H9 (cell line): ENCODE data around the gene PTPN12. TPM values are rescaled to one million over a fixed set of nuclear protein-coding genes. Genes with fewer than 3 reads are reported as not detected.

Experiments used
- DNase-seq: peaks from one replicate; pipeline ENCODE4 v3.0.0-alpha.2; 2017
- H2AFZ ChIP-seq: one replicate; pipeline ENCODE4 v1.6.1; 2013; ENCODE audit warnings: mild to moderate bottlenecking, low read length, control low read depth, moderate library complexity
- H2AK5ac ChIP-seq: 2 replicates; pipeline ENCODE4 v1.6.1; 2013; ENCODE audit warnings: low read length, control low read depth, mixed read lengths; ENCODE audit not compliant: insufficient read length
- H2BK120ac ChIP-seq: one replicate; pipeline ENCODE4 v1.6.1; 2013; ENCODE audit warnings: low read depth, mild to moderate bottlenecking, low read length, control low read depth, inconsistent platforms; ENCODE audit not compliant: poor library complexity, severe bottlenecking
- H2BK12ac ChIP-seq: 2 replicates; pipeline ENCODE4 v1.6.1; 2013; ENCODE audit warnings: low read length, control low read depth, mixed read lengths, low read depth; ENCODE audit not compliant: insufficient read length
- H2BK15ac ChIP-seq: 2 replicates; pipeline ENCODE4 v1.6.1; 2013; ENCODE audit warnings: low read depth, low read length, control low read depth
- H2BK20ac ChIP-seq: one replicate; pipeline ENCODE4 v1.6.1; 2013; ENCODE audit warnings: low read depth, mild to moderate bottlenecking, low read length, control low read depth, inconsistent platforms; ENCODE audit not compliant: poor library complexity, severe bottlenecking
- H2BK5ac ChIP-seq: 2 replicates; pipeline ENCODE4 v1.6.1; 2013; ENCODE audit warnings: low read length, control low read depth, mixed read lengths; ENCODE audit not compliant: insufficient read length
- H3K14ac ChIP-seq: 2 replicates; pipeline ENCODE4 v1.6.1; 2013; ENCODE audit warnings: low read length, control low read depth; ENCODE audit not compliant: insufficient read depth
- H3K18ac ChIP-seq: 2 replicates; pipeline ENCODE4 v1.6.1; 2013; ENCODE audit warnings: low read depth, mild to moderate bottlenecking, mixed read lengths, low read length, control low read depth; ENCODE audit not compliant: insufficient read length
- H3K23ac ChIP-seq: 2 replicates; pipeline ENCODE4 v1.6.1; 2013; ENCODE audit warnings: low read length, control low read depth, mixed read lengths, low read depth; ENCODE audit not compliant: insufficient read length
- H3K23me2 ChIP-seq: 2 replicates; pipeline ENCODE4 v1.6.1; 2013; ENCODE audit warnings: low read depth, mild to moderate bottlenecking, mixed read lengths, low read length, control low read depth; ENCODE audit not compliant: insufficient read length, poor library complexity, severe bottlenecking
- H3K27ac ChIP-seq: 2 replicates; pipeline ENCODE4 v1.5.1; 2013; ENCODE audit warnings: low read length, control low read depth, mixed read lengths, low read depth; ENCODE audit not compliant: insufficient read length
- H3K27me3 ChIP-seq: 2 replicates; pipeline ENCODE4 v1.6.1; 2013; ENCODE audit warnings: low read length, control low read depth, inconsistent platforms; ENCODE audit not compliant: insufficient read depth
- H3K4ac ChIP-seq: 2 replicates; pipeline ENCODE4 v1.6.1; 2013; ENCODE audit warnings: low read depth, mild to moderate bottlenecking, control low read depth, inconsistent platforms, low read length, moderate library complexity
- H3K4me1 ChIP-seq: 2 replicates; pipeline ENCODE4 v1.6.1; 2013; ENCODE audit warnings: low read length, control low read depth, inconsistent platforms; ENCODE audit not compliant: insufficient read depth
- H3K4me2 ChIP-seq: 2 replicates; pipeline ENCODE4 v1.6.1; 2013; ENCODE audit warnings: low read length, control low read depth, mixed read lengths; ENCODE audit not compliant: insufficient read length, insufficient read depth
- H3K56ac ChIP-seq: 2 replicates; pipeline ENCODE4 v1.6.1; 2013; ENCODE audit warnings: low read depth, mild to moderate bottlenecking, mixed read lengths, low read length, control low read depth; ENCODE audit not compliant: insufficient read length
- H3K79me1 ChIP-seq: 2 replicates; pipeline ENCODE4 v1.6.1; 2013; ENCODE audit warnings: low read depth, mild to moderate bottlenecking, moderate library complexity, low read length, control low read depth, inconsistent platforms; ENCODE audit not compliant: insufficient read depth, poor library complexity, severe bottlenecking
- H3K79me2 ChIP-seq: 2 replicates; pipeline ENCODE4 v1.6.1; 2013; ENCODE audit warnings: low read length, control low read depth, inconsistent platforms; ENCODE audit not compliant: insufficient read depth
- H3K9ac ChIP-seq: 2 replicates; pipeline ENCODE4 v1.6.1; 2013; ENCODE audit warnings: low read length, control low read depth, mixed read lengths; ENCODE audit not compliant: insufficient read length; ENCODE audit errors: extremely low read depth
- H3K9me3 ChIP-seq: one replicate; pipeline ENCODE4 v1.6.1; 2013; ENCODE audit warnings: low read depth, low read length, inconsistent platforms; ENCODE audit not compliant: control insufficient read depth
- H3T11ph ChIP-seq: one replicate; pipeline ENCODE4 v1.6.1; 2013; ENCODE audit warnings: mild to moderate bottlenecking, low read length, control low read depth, inconsistent platforms
- H4K20me1 ChIP-seq: one replicate; pipeline ENCODE4 v1.6.1; 2013; ENCODE audit not compliant: control insufficient read depth, insufficient read length, insufficient read depth
- H4K5ac ChIP-seq: 2 replicates; pipeline ENCODE4 v1.6.1; 2013; ENCODE audit warnings: low read depth, mild to moderate bottlenecking, mixed read lengths, low read length, control low read depth; ENCODE audit not compliant: insufficient read length
- H4K8ac ChIP-seq: replicated peaks from 2 replicates; pipeline ENCODE4 v1.6.1; 2013; ENCODE audit warnings: low read length, control low read depth, mixed read lengths, low read depth; ENCODE audit not compliant: insufficient read length
- H4K91ac ChIP-seq: 2 replicates; pipeline ENCODE4 v1.6.1; 2013; ENCODE audit warnings: low read depth, mild to moderate bottlenecking, moderate library complexity, mixed read lengths, low read length, control low read depth; ENCODE audit not compliant: insufficient read length
- H3K27ac Mint-ChIP-seq, 3 experiments: 2 replicates in 2 of 3; 3 replicates in 1 of 3; pipeline ENCODE4 v1.8.0; 2020 to 2021; ENCODE audit warnings: mixed read lengths in 3 of 3, mild to moderate bottlenecking in 1 of 3, moderate library complexity in 1 of 3
- H3K27me3 Mint-ChIP-seq: 2 replicates; pipeline ENCODE4 v1.8.0; 2021; ENCODE audit warnings: low read depth, mild to moderate bottlenecking, moderate library complexity, mixed read lengths
- H3K36me3 Mint-ChIP-seq, 3 experiments: 2 replicates in 2 of 3; 3 replicates in 1 of 3; pipeline ENCODE4 v1.8.0; 2020 to 2021; ENCODE audit warnings: low read depth in 3 of 3, mixed read lengths in 3 of 3; ENCODE audit not compliant: insufficient read depth in 1 of 3
- H3K4me1 Mint-ChIP-seq, 2 experiments: 2 replicates each; pipeline ENCODE4 v1.8.0; 2020; ENCODE audit warnings: mixed read lengths in 2 of 2
- H3K4me3 Mint-ChIP-seq, 2 experiments: 2 replicates in 1 of 2; 3 replicates in 1 of 2; pipeline ENCODE4 v1.8.0; 2020 to 2021; ENCODE audit warnings: mild to moderate bottlenecking in 2 of 2, mixed read lengths in 2 of 2, moderate library complexity in 1 of 2
- H3K9me3 Mint-ChIP-seq, 2 experiments: 2 replicates in 1 of 2; 3 replicates in 1 of 2; pipeline ENCODE4 v1.8.0; 2020; ENCODE audit warnings: mild to moderate bottlenecking in 2 of 2, mixed read lengths in 2 of 2, moderate library complexity in 1 of 2
- CTCF ChIP-seq: fragments of 200-600 bp; sonication (generic); conservative IDR thresholded peaks from 3 replicates; pipeline ENCODE4 v1.8.0; 2021; ENCODE audit warnings: antibody characterized with exemption, mild to moderate bottlenecking
- WGBS: extraction: QIAGEN DNeasy Blood & Tissue Kit; methylation state at CpG from one replicate; pipeline ENCODE4 v1.1.7; 2013; ENCODE audit warnings: missing lambda C conversion rate, low lambda C conversion rate, mixed read lengths; ENCODE audit not compliant: insufficient read length; ENCODE audit errors: extremely low coverage; 5-methylcytosine and 5-hydroxymethylcytosine counted together
- total RNA-seq: library from RNA; stranded (reverse); gene quantifications from 2 replicates; pipeline ENCODE4 v1.2.1, GENCODE V29; 2021

The PTPN12 gene
- total RNA-seq, 1 experiment from 2014 or later: 128 TPM

- Histone ChIP-seq H2BK5ac (no peak overlapping the region), H4K20me1 (no peaks in the 10 kb centered on the region), H2BK120ac (no peak overlapping the region), H3K23ac (no peak overlapping the region), H3K9me3 (no peaks in the 10 kb centered on the region), H3K23me2 (no peaks in the 10 kb centered on the region), H3K14ac (no peak overlapping the region), H4K91ac (no peak overlapping the region), H3K4me2 (no peak overlapping the region), H3K4me1 (no peaks in the 10 kb centered on the region), H3T11ph (no peak overlapping the region), H2AK5ac (no peak overlapping the region), H3K79me2 (no peaks in the 10 kb centered on the region), H3K4ac (no peak overlapping the region), H2BK15ac (no peak overlapping the region), H3K56ac (no peak overlapping the region), H3K18ac (no peak overlapping the region), H3K27me3 (no peaks in the 10 kb centered on the region), H3K79me1 (no peaks in the 10 kb centered on the region), H2AFZ (no peak overlapping the region), H2BK20ac (no peak overlapping the region), H4K8ac (no peak overlapping the region), H3K27ac (no peak overlapping the region), H3K9ac (no peak overlapping the region), H2BK12ac (no peak overlapping the region), H4K5ac (no peak overlapping the region)
- H3K9me3 Mint-ChIP-seq: peaks cover 3 to 5% of the 10 kb centered on the region in 2 experiments; a peak in 4 of 5 replicates
- H3K4me1 Mint-ChIP-seq: no peaks in the 10 kb centered on the region
- no peak overlapping the region for H3K27ac Mint-ChIP-seq
- no CpG with 5 or more reads among the region's 4 CpGs for WGBS
- H3K27me3 Mint-ChIP-seq: no peaks in the 10 kb centered on the region
- TF ChIP-seq CTCF: no peak
- H3K36me3 Mint-ChIP-seq: peaks cover 0 to 7% (median 3%) of the 10 kb centered on the region in 3 experiments; a peak in 4 of 7 replicates
- H3K4me3 Mint-ChIP-seq: no peak overlapping the region
- DNase-seq: no peak
Observed at GRCh38 chr7:77529279-77529678, 7.8 kb upstream of the PTPN12 start.
